SW 1271 (cell line): Measurements from ENCODE around the gene ZNF260.
"Not testable (repeated sequence)": the region's sequence is repeated elsewhere in the genome, so short reads cannot be mapped to it uniquely, and the experiment has no call there.

Experiments
- DNase-seq, 2 experiments: peaks; one replicate each; lab custom pipeline; 2025; lab: John Stamatoyannopoulos, UW

Gene ZNF260

GRCh38 chr19:36528194-36528920 lies at the start of gene ZNF260:
Gene ZNF260 (minus strand): TSS chr19:36528271. CDS start chr19:36515238, 13,033 bp downstream.
- peak; percentile 89 to 91 for DNase-seq

GRCh38 chr19:36577271-36577996 lies 49.4 kb upstream of the ZNF260 start:
- peak in 1 of 2 experiments; percentile 34 for DNase-seq

GRCh38 chr19:36574741-36575140 lies 46.7 kb upstream of the ZNF260 start:
- no peak for DNase-seq

- DNase-seq, result peak in 1 of 2 experiments; percentile 11
Measured at GRCh38 chr19:36573895-36574720, 46.0 kb upstream of the ZNF260 start.

GRCh38 chr19:36573020-36573894 lies 45.2 kb upstream of the ZNF260 start, which contains the start of gene ZNF529:
Gene ZNF529 (minus strand): TSS chr19:36573292. CDS start chr19:36572346, 946 bp downstream.
- DNase-seq, result peak; percentile 71 to 87

GRCh38 chr19:36572593-36573019 lies 44.5 kb upstream of the ZNF260 start:
- DNase-seq, result no peak

GRCh38 chr19:36564391-36564790 lies 36.3 kb upstream of the ZNF260 start:
- no peak for DNase-seq

GRCh38 chr19:36547001-36547732 lies 19.1 kb upstream of the ZNF260 start:
- DNase-seq, result no peak

GRCh38 chr19:36528921-36529518 lies 949 bp upstream of the ZNF260 start:
- no peak for DNase-seq

- no peak for DNase-seq
Measured at GRCh38 chr19:36527873-36528193, 238 bp downstream of the ZNF260 start.

- DNase-seq, result no peak
Measured at GRCh38 chr19:36527341-36527740, 730 bp downstream of the ZNF260 start.

- DNase-seq, result no peak
Measured at GRCh38 chr19:36526581-36526980, 1.5 kb downstream of the ZNF260 start.

- DNase-seq, result no peak
Measured at GRCh38 chr19:36524617-36525016, 3.5 kb downstream of the ZNF260 start.

- DNase-seq, result no peak
Measured at GRCh38 chr19:36514012-36514612, 14.0 kb downstream of the ZNF260 start.

GRCh38 chr19:36508325-36508724 lies 19.7 kb downstream of the ZNF260 start:
- DNase-seq, result no peak

- no peak for DNase-seq
Measured at GRCh38 chr19:36501973-36502372, 26.1 kb downstream of the ZNF260 start.

- DNase-seq, result no peak
Measured at GRCh38 chr19:36497001-36497400, 31.1 kb downstream of the ZNF260 start.

GRCh38 chr19:36492689-36493453 lies 35.2 kb downstream of the ZNF260 start:
- DNase-seq, result peak in 1 of 2 experiments; percentile 3

- DNase-seq, result not testable (repeated sequence)
Measured at GRCh38 chr19:36490846-36491245, 37.2 kb downstream of the ZNF260 start.
